ENCODE measurements around the gene HECTD3.

Gene HECTD3

DNA sequence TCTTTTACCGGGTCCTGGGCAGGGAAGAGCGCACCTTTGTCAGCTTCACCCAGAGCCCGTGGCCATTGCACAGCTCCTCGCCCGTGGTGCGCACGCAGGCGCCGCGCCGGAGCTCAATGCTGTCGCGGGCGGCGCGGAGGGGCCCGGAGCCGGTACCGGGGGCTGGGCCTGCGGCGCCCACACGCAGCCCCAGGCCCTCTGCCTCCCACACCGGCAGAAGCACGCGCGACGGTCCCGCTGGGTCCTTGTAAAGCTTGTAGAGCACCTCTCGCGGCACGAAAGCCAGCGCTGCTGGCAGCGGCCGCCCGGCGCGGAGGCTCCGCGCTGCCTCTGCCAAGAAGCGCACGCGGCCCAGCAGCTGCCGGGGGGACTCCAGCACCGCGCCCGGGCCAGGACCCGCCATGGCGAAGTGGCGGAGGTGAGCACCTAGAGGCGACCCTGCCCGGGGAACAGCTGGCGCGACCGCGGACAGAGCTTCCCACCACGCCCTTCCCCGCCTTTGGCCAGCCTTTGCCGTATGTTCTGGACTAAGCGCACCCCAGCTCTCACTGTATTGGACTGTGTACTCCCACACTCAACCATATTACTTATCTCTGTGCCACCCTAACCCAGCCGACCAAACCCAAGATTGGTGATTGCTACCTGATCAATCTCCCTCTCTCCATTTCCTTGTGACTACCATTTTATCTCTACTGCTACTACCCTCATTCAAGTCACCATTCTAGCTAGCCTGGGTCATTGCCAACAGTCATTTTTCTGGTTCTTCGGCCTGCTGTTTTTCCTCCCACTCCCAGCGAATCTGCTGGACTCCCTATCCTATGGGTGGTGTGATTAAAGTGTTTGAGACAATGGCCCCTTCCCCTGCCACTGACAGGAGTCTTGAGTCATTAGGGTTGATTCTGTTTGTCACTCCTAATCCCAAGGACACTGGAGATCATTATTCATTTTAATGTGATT is at the start of gene HECTD3:
HECTD3 (minus strand) TSS at position 470 of the 957 bp plus-strand sequence; CDS start at position 403, 67 bp downstream.
- peak; percentile 39 for DNase-seq (ENCODE audit: low read depth)

- DNase-seq (ENCODE audit: low read depth) = no peak
These were observed 48.7 kb upstream of the HECTD3 start for GRCh38 chr1:45059829-45060228.

GRCh38 chr1:45057542-45057941 is 46.4 kb upstream of the HECTD3 start:
- DNase-seq (ENCODE audit: low read depth) = no peak

DNA sequence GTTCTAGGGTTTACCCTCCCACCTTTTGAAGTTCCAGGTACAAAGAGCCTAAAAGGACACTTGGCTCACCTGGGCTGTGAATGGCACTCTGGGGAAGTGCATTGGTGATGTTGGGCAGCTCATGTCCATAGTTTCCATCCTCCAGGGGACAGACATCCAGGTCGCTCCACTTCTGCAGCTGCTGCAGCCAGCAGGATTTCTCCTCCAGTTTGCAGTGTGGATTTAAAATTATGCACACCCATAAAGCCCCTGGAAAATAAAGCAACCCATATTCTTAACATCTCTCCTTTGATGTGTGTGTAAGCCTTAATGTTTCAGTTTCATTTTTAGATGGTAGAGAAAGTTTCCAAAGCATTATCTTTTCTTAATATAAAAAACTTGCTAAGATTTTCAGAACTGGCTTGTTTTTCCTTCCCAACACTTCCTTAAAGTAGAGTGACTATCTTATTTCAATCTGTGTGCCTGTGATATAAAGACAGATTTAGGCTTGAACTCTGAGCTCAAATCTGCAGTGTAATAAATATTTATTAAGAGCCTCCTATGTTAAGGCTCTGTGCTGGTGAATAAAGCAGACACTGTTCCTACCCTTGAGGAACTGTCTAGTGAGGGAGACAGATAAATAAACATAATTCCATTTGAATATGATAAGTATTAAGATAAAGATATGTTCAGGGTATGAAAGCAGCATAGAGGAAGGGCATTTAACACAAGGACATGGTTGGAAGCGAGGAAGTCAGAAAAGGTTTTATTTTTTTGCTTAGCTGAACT is 40.1 kb upstream of the HECTD3 start:
- no peak for DNase-seq (ENCODE audit: low read depth)

GRCh38 chr1:45047032-45047431 is 35.9 kb upstream of the HECTD3 start:
- no peak for DNase-seq (ENCODE audit: low read depth)

DNA sequence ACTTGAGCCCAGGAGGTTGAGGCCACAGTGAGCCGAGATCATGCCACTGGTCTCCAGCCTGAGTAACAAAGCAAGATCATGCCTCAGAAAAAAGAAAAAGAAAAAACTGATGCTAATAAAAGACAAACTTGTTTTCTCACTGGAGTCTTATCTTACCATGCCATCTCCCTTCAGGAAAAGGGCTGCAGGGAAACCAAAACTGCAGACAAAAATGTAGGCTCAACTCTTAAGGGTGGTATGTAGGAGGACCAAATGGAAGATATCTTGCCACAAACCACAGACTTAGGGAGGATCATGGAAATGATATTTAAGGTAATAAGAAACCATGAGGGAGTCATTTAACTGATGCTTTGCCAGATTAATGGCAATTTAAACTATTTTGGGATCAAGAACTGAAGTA is 33.8 kb upstream of the HECTD3 start:
- DNase-seq (ENCODE audit: low read depth) = no peak

DNA sequence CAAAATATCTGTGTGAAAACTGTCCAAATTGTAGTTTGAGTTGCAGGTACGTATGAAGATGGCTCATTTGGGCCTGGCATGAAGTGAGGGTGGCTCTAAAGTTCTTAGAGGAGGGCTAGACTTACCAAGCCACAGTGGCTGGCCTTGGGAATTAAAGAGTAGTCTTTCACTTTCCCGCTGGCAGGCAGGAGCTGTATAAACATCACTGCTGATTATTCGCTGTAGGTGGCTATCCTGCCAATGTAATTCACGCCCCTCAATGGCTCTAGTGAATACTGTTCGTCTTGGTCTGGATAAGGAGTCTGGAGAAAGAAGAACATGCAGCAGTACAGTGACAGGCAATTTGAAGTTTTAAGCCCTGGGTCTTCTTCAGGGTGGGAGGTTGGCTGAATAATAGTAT is 32.0 kb upstream of the HECTD3 start:
- DNase-seq (ENCODE audit: low read depth) = no peak

- DNase-seq (ENCODE audit: low read depth) = no peak
These were observed 29.2 kb upstream of the HECTD3 start for GRCh38 chr1:45040297-45040696.

- no peak for DNase-seq (ENCODE audit: low read depth)
These were observed 27.7 kb upstream of the HECTD3 start for GRCh38 chr1:45038661-45039364.

DNA sequence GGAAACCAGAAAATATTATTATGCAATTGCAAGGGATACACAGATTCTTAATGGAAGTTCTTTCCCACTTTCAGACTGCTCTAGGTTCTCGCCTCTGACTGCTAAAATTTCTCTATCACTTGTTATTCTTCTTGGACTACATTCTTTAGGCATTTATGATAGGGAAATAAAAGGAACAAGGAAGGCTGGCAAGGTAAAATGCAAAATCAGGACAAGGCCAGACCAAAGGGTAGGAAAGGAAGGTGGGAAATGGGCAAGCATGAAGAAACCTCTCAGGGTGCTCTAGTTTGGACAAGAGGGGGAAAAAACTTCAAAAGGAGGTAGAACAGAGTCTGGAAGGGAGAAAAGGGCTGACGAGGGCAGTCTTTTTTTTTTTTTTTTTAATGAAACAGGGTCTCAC is 27.1 kb upstream of the HECTD3 start:
- DNase-seq (ENCODE audit: low read depth) = no peak

DNA sequence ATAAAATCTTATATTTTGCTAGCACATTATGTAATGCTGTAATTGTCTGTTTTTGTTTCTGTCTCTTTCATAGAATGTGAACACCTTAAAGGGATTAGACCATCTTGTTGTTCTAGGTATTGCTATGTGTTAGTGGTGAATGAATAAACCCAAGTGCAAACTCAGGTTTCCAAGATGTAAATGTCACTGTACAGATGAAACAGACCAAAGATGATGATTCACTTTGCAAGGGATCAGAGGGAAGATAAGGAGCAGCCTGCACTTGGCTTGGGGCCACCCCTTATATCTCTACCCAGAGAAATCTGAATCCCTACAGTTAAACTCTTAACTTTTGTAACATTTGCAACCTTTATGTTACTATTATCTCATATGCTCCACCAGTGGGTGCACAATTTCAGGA is 26.3 kb upstream of the HECTD3 start:
- no peak for DNase-seq (ENCODE audit: low read depth)

DNA sequence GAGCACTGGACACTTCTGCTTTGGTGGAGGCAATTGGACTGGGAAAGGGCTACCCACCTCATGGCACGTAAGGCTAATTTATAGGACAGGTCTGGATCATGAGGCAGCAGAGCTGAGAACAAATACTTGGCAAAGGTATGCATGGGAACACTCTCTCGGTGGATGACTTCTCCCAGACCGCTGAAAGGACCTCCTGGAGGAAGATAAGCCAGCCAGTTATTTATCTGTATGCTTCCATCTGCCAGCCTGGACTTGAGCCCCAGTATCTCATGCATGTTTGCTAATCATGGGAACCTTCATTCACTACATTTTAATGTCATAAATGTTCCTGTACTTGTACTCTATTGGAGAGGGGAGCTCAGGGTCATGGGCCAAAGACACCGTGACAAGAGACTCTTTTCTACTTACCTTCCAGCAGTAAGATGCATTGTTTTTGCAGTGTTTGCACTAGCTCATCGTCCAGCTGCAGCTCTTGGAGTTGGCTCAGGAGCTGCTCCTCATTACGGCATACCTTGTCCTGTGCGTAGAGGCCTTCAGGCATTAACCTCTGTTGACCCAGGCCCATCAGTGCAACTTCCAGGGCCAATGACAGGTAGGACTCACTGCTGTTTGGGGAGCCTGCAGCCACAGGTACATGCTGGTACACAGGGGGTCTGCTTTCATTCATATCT is 24.6 kb upstream of the HECTD3 start:
- DNase-seq (ENCODE audit: low read depth) = no peak

GRCh38 chr1:45033356-45033755 is 22.2 kb upstream of the HECTD3 start:
- DNase-seq (ENCODE audit: low read depth) = no peak

DNA sequence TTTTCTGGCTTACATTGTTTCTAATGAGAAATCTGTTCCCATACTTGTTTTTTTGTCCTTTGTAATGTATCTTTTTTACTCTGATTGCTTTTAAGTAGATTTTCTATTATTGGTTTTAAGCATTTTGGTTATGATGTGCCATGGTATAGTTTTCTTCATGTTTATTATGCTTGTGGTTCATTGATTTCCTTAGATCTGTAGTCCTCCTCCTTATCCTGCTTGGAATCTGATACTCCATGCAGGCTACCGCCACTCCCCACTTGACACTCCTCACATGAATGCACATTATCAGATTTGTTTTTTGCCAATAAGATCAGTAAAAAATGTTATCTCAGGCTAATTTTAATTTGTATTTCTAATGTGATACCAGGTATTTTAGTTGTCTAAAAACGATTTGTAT is 21.7 kb upstream of the HECTD3 start:
- no peak for DNase-seq (ENCODE audit: low read depth)

- no peak for DNase-seq (ENCODE audit: low read depth)
These were observed 15.3 kb upstream of the HECTD3 start for GRCh38 chr1:45026446-45026845.

DNA sequence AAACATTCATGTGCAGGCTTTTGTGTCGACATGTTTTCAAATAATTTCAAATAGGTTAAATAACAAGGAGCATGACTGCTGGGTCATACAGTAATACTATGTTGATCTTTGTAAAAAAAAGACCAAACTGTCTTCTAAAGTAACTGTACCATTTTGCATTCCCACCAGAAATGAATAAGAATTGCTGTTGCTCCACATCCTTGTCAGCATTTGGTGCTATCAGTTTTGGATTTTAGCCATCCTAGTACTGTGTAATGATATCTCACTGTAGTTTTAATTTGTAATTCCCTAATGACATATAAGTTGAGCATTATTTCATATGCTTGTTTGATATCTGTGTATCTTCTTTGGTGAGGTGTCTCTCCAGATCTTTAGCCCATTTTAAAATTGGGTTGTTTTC is 12.5 kb upstream of the HECTD3 start:
- DNase-seq (ENCODE audit: low read depth) = no peak

- DNase-seq (ENCODE audit: low read depth) = peak; percentile 29
These were observed 7.6 kb upstream of the HECTD3 start for GRCh38 chr1:45018599-45019230.

DNA sequence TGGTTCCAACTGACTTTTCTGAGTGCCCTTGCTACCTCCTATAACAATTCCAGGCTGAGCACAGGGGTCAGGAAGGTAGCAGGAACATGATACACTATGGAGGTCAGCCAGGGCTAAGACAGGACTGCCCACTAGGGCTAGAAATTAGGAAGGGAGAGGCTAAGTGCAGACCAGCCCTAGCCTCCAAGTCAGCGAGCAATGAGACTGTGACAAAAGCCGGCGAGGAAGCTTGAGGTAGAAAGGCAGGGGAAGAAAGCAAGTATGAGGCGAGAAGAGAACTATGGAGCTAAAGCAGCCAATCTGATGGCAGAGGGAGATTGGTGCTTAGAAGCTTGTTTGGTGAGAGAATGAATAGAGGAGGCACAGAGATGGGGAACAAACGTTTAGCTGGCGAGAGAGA is 5.6 kb upstream of the HECTD3 start:
- no peak for DNase-seq (ENCODE audit: low read depth)

- no peak for DNase-seq (ENCODE audit: low read depth)
These were observed 5.1 kb upstream of the HECTD3 start for GRCh38 chr1:45016090-45016697.

DNA sequence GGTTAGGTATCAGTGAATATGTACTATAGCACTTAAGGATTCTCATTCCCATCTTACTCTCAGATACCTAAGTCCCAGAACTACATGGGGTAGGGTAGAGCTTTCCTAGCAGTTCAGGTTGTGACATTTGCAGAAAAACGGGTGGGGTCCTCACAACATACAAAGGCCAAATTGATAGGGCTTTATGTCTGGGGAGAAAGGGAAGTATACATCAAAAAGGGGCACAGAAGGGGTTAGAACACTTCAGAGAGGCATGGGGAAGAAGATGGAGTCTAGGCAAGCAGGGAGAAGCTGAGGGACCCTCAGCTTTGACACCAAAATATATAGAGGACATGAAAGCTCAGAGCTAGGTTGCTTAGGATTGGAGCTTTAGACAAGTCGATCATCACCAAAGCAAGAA is 4.6 kb upstream of the HECTD3 start:
- DNase-seq (ENCODE audit: low read depth) = no peak
